Bronchial epithelial cell (primary cell): Measurements from ENCODE around the gene BSG. TPM values are rescaled to one million over a fixed set of nuclear protein-coding genes. Genes with fewer than 3 reads are reported as not detected.

Experiments
- DNase-seq: peaks from one replicate; pipeline ENCODE4 v3.0.0-alpha.2; 2010; ENCODE audit warnings: low read depth
- FAIRE-seq: peaks from 2 replicates; lab custom pipeline; 2011; peaks lifted over from hg19 to GRCh38; lab: Jason Lieb, UNC
- H3K27me3 ChIP-seq: 2 replicates; pipeline ENCODE4 v1.5.1; 2011; ENCODE audit warnings: low read length; ENCODE audit not compliant: control insufficient read depth, insufficient read depth
- H3K36me3 ChIP-seq: 2 replicates; pipeline ENCODE4 v1.5.1; 2011; ENCODE audit warnings: low read length; ENCODE audit not compliant: control insufficient read depth, insufficient read depth
- H3K4me3 ChIP-seq: 2 replicates; pipeline ENCODE4 v1.5.1; 2011; ENCODE audit warnings: mild to moderate bottlenecking, low read depth, low read length, control low read depth
- CTCF ChIP-seq: IDR thresholded peaks from 2 replicates; pipeline ENCODE4 v1.5.1; 2011; ENCODE audit warnings: mild to moderate bottlenecking, moderate library complexity, low read length, control low read depth, inconsistent platforms; ENCODE audit not compliant: insufficient read depth, severe bottlenecking
- total RNA-seq: library from RNA; depleted of rRNA; stranded (reverse); fragments of >200 nt; gene quantifications from 2 replicates; pipeline ENCODE4 v1.2.1, GENCODE V29; 2014

Gene BSG
- total RNA-seq, 1 donor from 2014 or later, result 369 TPM

GRCh38 chr19:577439-578392 is 5.3 kb downstream of the BSG start:
- Histone ChIP-seq H3K27me3 (no peaks in the 10 kb centered on the region), H3K4me3 (no peak overlapping the region), H3K36me3 (peaks cover 28% of the 10 kb centered on the region)
- no peak for FAIRE-seq
- no peak for DNase-seq
- no peak for TF ChIP-seq CTCF

- Histone ChIP-seq H3K27me3 (no peaks in the 10 kb centered on the region), H3K36me3 (peaks cover 34% of the 10 kb centered on the region), H3K4me3 (no peak overlapping the region)
- FAIRE-seq (no peak), DNase-seq (no peak)
- no peak for TF ChIP-seq CTCF
Observed at GRCh38 chr19:579111-579841, 6.9 kb downstream of the BSG start.

- no peak for TF ChIP-seq CTCF
- Histone ChIP-seq H3K27me3 (no peaks in the 10 kb centered on the region), H3K4me3 (no peak overlapping the region), H3K36me3 (peaks cover 34% of the 10 kb centered on the region)
- DNase-seq (no peak), FAIRE-seq (no peak)
Observed at GRCh38 chr19:579842-580155, 7.4 kb downstream of the BSG start.

GRCh38 chr19:580274-580835 is 8.0 kb downstream of the BSG start:
- FAIRE-seq, result no peak
- Histone ChIP-seq H3K27me3 (no peaks in the 10 kb centered on the region), H3K4me3 (no peak overlapping the region), H3K36me3 (peaks cover 33% of the 10 kb centered on the region)
- no peak for TF ChIP-seq CTCF
- DNase-seq, result no peak

GRCh38 chr19:581399-582111 is 9.2 kb downstream of the BSG start:
- TF ChIP-seq CTCF, result no peak
- Histone ChIP-seq H3K27me3 (no peaks in the 10 kb centered on the region), H3K36me3 (peaks cover 33% of the 10 kb centered on the region), H3K4me3 (no peak overlapping the region)
- FAIRE-seq (no peak), DNase-seq (no peak)
